ENCODE measurements around the gene DUSP8.

DUSP8 gene

GRCh38 chr11:1531449-1532013, 40.5 kb downstream of the DUSP8 start:
- no peak for DNase-seq

- no peak for DNase-seq
Observed at GRCh38 chr11:1530686-1531448, 41.2 kb downstream of the DUSP8 start.

DNA sequence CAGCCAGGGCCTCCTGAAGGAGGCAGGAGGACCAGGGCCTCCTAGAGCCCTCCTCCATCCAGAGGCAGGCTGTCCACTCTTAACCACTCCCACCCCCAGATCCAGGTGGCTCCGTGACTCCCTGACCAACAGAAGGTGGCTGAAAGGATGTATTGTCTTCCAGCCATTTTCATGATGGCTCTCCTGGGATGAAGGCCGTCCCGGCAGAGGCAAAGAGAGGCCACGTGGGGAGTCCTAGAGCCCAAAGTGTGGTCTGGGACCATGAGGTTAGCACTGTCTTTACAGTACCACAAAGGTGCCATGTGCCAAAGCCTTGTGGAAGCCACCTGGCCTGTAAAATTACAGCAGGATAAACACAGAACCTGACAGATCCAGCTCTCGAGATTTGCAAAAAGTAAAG, 42.3 kb downstream of the DUSP8 start:
- no peak for DNase-seq

DNA sequence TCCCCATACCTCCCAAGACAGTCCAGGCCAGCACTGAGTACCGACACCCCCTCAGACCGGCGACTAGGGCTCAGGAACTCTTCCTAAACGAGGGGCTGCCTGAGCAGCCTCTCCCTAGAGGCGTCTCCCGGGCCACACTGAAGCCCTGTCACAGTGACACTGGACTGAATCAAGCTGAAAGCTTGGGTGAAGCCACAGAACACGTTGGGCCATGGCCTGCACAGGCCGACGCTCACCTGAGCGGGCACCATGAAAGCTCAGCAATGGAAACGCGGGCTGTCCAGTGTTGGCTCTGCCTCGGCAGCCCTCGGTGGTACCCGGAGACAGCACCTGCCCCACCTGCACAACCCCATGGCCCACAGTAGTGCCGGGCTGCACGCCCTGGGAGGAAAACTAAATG, 42.8 kb downstream of the DUSP8 start:
- no peak for DNase-seq

- DNase-seq = no peak
Observed at GRCh38 chr11:1528710-1529109, 43.4 kb downstream of the DUSP8 start.

DNA sequence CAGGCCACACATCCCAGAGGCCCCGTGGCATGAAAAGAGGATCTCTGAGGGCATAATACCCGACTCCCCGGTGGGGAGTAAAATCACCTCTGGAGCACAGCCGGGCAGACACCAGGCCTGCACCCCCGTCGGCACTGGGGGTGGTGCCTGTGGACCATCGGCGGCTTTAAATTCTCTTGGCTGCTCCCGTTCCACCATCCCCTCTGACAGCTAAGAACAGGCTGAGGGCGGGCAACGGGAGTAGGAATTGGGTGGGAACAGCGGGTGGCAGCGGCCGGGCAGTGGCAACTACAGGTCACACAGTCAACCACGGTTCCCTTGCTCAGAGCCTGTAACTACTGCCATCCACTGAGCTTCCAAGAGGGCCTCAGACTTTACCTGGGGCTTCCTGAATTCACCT, 45.3 kb downstream of the DUSP8 start:
- DNase-seq = no peak

- no peak for DNase-seq
Observed at GRCh38 chr11:1523779-1524178, 48.3 kb downstream of the DUSP8 start.

GRCh38 chr11:1523077-1523476, 49.0 kb downstream of the DUSP8 start:
- DNase-seq = no peak

DNA sequence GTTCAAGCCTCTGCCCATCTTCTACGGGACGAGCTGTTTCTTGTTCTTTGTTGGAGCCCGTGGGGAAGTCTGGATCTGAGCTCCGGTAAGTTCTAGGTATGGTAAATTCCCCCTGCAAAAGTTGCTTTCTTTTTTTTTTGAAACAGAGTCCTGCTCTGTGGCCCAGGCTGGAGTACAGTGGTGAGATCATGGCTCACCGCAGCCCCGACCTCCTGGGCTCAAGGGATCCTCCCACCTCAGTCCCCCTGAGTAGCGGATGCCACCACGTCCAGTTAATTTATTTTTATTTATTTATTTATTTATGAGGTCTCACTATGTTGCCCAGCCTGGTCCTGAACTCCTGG, 50.0 kb downstream of the DUSP8 start:
- no peak for DNase-seq

GRCh38 chr11:1521382-1522080, 50.5 kb downstream of the DUSP8 start:
- no peak for DNase-seq

GRCh38 chr11:1520663-1521267, 51.3 kb downstream of the DUSP8 start:
- no peak for DNase-seq

- no peak for DNase-seq
Observed at GRCh38 chr11:1520209-1520662, 51.8 kb downstream of the DUSP8 start.

DNA sequence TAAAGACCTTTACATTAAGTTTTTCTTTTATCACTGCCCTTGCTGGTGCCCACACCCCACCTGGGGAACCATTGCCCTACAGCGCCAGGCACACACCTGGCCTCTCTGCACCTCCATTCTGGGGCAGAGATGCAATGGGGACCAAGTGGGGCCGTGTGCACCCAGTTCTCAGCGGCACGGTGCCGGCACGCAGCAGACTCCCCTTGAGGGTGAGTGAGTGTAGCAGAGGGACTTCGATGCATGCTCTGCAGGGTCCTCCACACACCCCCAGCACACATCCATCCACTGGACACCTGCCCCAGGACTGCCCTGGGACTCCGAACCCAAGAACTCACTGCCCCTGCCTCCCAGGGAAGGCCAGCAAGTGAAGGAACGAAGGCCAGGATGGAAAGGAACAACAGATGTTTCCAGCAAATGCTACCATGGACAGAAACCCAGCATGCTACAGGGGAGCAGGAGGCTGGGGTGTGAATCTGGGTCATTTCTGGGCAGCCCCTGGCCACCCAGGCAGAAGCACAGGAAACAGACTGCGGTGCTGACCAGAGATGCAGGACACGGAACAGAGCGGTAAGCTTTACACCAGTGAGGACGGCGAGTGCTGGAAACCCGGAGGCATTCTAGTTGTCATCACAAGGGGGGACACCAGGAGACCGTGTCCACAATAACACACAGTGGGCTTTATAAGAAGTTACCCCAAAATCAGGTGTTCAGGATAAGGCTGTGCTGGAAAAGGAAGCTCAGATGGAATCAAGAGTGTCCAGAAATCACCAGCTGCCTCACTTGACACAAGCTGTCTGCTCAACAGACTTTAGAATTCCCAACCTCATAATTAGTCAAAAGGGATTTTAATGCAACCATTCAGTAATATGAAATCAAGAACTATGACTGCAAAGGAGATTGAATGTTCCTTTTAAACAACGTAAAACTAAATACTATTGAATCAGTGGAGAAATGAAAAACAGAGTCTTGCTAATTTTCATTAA, 52.8 kb downstream of the DUSP8 start:
- DNase-seq = no peak

GRCh38 chr11:1518301-1518700, 53.8 kb downstream of the DUSP8 start:
- DNase-seq = no peak

GRCh38 chr11:1517117-1518005, 54.7 kb downstream of the DUSP8 start:
- DNase-seq = no peak

GRCh38 chr11:1516273-1517067, 55.6 kb downstream of the DUSP8 start:
- no peak for DNase-seq

GRCh38 chr11:1515082-1516060, 56.7 kb downstream of the DUSP8 start:
- peak; percentile 31 to 64 (median 57) for DNase-seq

DNA sequence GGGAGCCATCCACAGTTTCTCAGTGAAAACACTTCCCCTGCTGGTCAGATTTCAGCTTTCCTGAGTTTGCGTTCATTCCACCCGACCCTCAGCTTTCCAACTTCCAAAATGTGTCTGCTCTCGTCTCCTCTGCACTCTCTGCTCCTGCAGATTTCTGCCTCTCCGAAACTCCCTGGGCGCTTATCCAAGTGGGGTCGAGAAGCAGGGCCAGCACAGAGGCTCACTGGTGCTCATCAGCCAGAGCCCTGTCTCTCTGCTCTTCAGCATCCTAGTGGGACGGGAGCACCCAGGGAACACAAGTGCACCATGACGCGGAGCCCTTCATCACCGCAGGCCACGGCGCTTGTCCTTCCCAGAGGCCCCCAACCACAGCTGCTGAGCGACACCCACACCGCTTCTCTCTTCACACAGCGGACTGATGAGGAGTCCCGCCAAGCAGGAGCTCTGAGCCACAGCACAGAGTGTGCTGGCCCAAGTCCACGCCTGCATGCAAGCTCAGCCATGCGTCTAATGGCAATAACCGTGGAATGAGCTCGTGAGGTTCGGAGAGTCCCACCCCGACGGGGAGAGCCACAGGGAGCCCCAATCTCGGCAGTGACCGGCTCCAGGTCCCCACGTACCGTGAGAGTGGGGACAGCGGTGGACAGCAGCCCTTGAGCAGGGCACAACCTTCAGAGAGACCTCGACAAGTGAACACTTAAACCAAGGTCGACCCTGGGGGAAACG, 57.6 kb downstream of the DUSP8 start:
- DNase-seq = no peak

Data from T-helper 2 cell (primary cell).